Skeletal muscle tissue (tissue), 4 donors: ENCODE data around the gene GABARAPL2. TPM values are rescaled to one million over a fixed set of nuclear protein-coding genes. Genes with fewer than 3 reads are reported as not detected.
"Not testable (repeated sequence)": the region's sequence is repeated elsewhere in the genome, so short reads cannot be mapped to it uniquely, and the experiment has no call there.

Source experiments
- H3K27ac ChIP-seq: one replicate; pipeline ENCODE4 v1.7.0; 2013; ENCODE audit warnings: mild to moderate bottlenecking, low read depth, low read length, inconsistent platforms
- H3K27me3 ChIP-seq, 3 donors: one replicate each; pipeline ENCODE4 v1.7.0; 2013; ENCODE audit warnings: low read length in 3 of 3; ENCODE audit not compliant: control insufficient read depth in 3 of 3, insufficient read depth in 3 of 3
- H3K36me3 ChIP-seq, 3 donors: one replicate each; pipeline ENCODE4 v1.7.0; 2013; ENCODE audit warnings: low read length in 3 of 3; ENCODE audit not compliant: control insufficient read depth in 3 of 3, insufficient read depth in 3 of 3
- H3K4me1 ChIP-seq, 3 donors: one replicate each; pipeline ENCODE4 v1.7.0; 2013; ENCODE audit warnings: low read length in 3 of 3, mild to moderate bottlenecking in 3 of 3; ENCODE audit not compliant: control insufficient read depth in 3 of 3, insufficient read depth in 3 of 3
- H3K4me3 ChIP-seq, 3 donors: one replicate each; pipeline ENCODE4 v1.7.0; 2013; ENCODE audit warnings: low read length in 3 of 3
- H3K9ac ChIP-seq, 3 donors: one replicate each; pipeline ENCODE4 v1.7.0; 2013; ENCODE audit warnings: low read length in 3 of 3, mild to moderate bottlenecking in 3 of 3, moderate library complexity in 2 of 3, low read depth in 1 of 3
- H3K9me3 ChIP-seq, 3 donors: one replicate each; pipeline ENCODE4 v1.7.0; 2013; ENCODE audit warnings: low read length in 3 of 3; ENCODE audit not compliant: control insufficient read depth in 3 of 3
- total RNA-seq: library from RNA; depleted of rRNA; stranded (reverse); fragments of >200 nt; gene quantifications from one replicate; pipeline ENCODE4 v1.2.3, GENCODE V29; 2014
- donor health status: Osteomylitis.

Gene GABARAPL2
- total RNA-seq, 1 donor from 2014 or later: 67.8 TPM

DNA sequence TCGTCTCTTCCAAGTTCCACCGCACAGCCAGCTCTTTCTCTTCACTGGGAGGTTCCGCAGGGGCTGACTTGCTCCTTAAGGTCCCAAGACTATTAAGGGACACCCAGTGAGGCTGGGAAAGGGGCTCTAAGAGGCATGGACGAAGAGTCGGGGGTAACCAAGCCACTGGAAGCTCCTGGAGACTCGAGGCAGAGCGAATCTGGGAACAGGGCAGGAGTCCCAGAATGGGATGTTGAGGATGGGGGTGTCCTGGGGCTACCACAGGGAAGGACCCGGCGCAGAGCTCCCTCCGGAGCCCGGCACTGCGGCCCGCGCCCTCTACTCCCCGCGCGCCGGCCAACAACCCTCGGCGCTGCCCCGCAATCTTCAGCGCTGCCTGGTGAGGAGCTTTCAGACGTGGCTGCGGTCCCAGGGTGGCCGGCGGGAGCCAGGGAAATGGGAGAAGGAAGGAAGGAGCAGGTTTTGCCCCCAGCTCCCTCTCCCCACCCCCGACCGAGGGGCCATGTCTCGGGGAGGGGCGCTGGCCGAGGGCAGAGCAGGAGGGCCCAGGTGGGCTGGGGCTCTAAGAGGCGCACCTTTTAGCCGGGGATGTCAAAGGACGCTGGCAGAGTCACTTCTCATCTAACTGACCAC, 30.9 kb upstream of the GABARAPL2 start:
- Histone ChIP-seq H3K27me3 (no peaks in the 10 kb centered on the region), H3K4me1 (no peaks in the 10 kb centered on the region), H3K27ac (no peak overlapping the region), H3K4me3 (no peak overlapping the region), H3K9me3 (no peaks in the 10 kb centered on the region), H3K36me3 (peaks cover 0 to 2% (median 0%) of the 10 kb centered on the region in 3 donors), H3K9ac (no peak overlapping the region)

DNA sequence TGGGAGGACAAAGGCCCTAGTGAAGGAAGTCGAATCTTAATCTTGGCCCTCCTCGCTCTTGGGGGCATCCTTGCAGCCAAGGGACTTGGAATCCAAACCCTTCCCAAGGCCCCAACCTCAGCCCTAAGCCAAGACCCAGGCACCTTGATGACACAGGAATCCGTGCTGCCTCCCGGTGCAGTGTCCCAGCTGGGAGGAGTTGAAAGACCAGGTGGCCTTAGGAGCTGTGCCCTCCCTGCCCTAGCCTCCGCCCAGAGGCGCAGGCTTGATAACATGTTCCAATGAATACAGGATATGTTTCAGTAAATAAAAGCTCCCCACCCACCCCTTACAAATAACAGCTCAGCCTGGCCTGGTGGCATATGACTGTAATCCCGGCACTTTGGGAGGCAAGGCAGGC, 30.3 kb upstream of the GABARAPL2 start, which contains the start of gene CHST5:
TSS of gene CHST5 (minus strand) at position 208 of the 400 bp plus-strand sequence. CDS start 5,724 bp downstream, outside the sequence.
- Histone ChIP-seq H3K9ac (no peak within 1 kb of the TSS), H3K9me3 (no peaks in the 10 kb centered on the region), H3K4me3 (no peak within 1 kb of the TSS), H3K36me3 (peaks cover 0 to 2% (median 0%) of the 10 kb centered on the region in 3 donors), H3K4me1 (no peaks in the 10 kb centered on the region), H3K27ac (no peak within 1 kb of the TSS), H3K27me3 (no peaks in the 10 kb centered on the region)

DNA sequence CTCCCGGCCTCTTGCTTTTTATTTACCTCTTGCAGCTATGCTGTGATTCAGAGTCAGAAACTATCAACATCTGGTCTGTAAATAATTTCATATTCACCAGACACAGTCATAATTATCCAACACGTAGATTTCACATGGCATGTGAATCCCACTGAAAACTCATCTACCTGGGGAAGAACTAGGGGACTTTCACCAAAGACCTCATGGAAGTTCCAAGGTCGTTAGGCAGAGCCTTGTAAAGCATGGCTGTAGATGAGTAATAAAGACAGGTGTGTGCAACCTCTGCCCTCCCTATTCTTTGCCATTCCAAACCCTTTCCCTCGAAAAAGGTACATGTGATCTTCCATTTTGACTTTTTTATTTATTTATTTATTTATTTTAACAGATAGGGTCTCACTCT, 28.4 kb upstream of the GABARAPL2 start:
- Histone ChIP-seq H3K36me3 (no peaks in the 10 kb centered on the region), H3K4me3 (no peak overlapping the region), H3K4me1 (no peaks in the 10 kb centered on the region), H3K27me3 (no peaks in the 10 kb centered on the region), H3K9me3 (no peaks in the 10 kb centered on the region), H3K9ac (no peak overlapping the region), H3K27ac (no peak overlapping the region)

DNA sequence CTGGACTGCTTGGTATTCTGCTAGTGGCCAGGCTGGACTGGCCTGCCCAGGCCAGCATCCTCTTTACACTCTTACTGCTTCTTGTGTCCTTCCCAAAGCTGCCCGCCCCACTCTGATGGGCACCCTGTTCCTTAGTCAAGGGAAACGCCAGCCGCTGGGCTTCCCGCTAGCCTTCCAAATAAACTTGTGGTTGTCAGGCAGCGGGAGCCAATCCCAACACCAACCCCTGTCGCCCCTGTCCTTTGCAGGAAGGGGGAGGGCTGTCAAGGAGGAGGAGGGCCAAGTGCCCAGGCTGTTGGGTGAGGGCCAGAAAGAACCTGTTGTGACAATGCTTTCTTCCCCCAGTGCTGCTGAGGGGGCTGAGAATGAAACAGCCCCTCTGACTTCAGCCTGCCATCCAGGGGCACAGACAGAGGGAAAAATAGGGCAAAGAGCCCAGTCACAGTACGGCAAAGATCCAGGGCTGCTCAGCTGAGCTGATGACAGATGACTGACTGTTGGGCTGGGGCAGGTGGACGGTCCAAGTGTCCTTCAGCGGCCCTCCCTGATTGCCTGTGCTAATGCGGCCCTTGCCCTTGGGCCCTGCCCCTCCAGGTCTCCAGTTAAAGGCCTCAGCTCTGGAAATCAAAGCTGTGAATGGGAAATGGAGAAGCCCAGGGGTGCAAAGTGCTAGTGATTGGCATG, 27.2 kb upstream of the GABARAPL2 start:
- H3K4me1 ChIP-seq, H3K9me3 ChIP-seq, H3K27me3 ChIP-seq, H3K36me3 ChIP-seq, H3K9ac ChIP-seq, H3K4me3 ChIP-seq, H3K27ac ChIP-seq: not testable (repeated sequence)

DNA sequence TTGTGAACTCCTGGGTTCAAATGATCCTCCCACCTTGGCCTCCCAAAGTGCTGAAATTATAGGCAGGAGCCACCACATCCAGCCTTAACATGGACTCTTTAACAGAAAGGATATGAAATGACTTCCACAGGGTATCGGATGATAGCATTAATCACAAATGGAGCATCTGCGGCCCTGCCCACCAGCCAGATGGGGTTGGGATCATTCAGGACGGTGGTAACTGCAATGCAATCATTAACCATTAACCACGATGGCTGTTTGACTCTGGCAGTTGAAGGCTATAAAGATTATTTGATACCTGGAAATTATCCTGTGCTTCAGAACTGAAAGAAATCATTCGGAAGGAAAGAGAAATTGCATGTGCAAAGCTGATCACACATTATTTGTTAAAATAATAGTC, 24.9 kb upstream of the GABARAPL2 start:
- Histone ChIP-seq H3K36me3 (peaks cover 0 to 8% (median 3%) of the 10 kb centered on the region in 3 donors), H3K4me1 (no peaks in the 10 kb centered on the region), H3K27me3 (no peaks in the 10 kb centered on the region), H3K27ac (no peak overlapping the region), H3K9me3 (no peaks in the 10 kb centered on the region), H3K9ac (no peak overlapping the region), H3K4me3 (no peak overlapping the region)

DNA sequence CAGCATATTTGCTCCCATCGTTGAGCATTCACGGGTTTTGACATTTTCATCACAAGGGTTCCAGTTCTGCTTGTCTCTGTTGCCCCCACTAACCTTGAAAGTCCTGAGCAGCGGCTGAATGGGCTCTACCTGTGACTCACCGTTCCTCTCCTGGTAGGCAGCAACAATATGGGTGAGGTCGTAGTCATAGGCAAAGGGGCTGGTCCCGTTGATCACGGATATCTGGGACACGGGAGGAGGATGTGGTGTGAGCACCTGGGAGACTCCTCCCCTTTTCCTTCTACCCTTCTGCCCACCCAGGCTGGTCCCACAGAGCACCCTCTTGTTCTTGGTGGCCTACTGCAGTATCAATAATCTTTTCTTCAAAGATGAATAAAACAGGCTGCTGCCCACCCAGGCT, 23.7 kb upstream of the GABARAPL2 start:
- H3K36me3 ChIP-seq, H3K9me3 ChIP-seq, H3K27me3 ChIP-seq, H3K27ac ChIP-seq, H3K9ac ChIP-seq, H3K4me3 ChIP-seq, H3K4me1 ChIP-seq: not testable (repeated sequence)

DNA sequence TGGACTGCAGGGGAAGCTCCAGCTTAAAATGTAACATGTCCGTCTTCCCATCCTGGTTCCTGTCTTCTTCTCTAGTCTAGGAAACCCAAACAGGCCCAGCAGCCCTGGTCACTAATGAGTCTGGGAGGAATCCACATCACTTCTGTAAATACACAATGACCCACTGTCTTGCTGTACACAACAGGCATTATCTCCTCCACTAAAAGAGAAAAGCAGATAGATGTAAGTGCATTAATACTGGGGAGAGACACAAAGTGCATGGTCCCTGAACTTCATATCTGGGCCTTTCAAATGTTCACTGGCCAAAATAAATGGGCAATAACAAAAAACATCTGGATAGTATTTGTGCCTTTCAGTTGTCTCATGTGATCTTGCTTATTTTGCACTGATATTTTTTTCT, 20.3 kb upstream of the GABARAPL2 start:
- H3K36me3 ChIP-seq, H3K9ac ChIP-seq, H3K9me3 ChIP-seq, H3K4me1 ChIP-seq, H3K27me3 ChIP-seq, H3K27ac ChIP-seq, H3K4me3 ChIP-seq: not testable (repeated sequence)

DNA sequence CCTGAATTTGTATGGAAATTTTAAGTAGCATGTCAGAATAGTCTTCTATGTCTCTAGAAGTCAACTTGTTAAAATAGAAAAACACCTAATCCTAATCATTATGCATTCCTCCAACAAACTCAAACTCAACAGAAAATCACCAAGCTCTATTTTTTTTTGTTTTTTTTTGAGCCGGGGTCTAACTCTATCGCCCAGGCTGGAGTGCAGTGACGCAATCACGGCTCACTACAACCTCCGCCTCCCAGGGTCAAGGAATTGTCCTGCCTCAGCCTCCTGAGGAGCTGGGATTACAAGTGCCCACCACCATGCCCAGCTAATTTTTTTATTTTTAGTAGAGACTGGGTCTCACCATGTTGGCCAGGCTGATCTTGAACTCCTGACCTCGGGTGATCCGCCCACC, 19.9 kb upstream of the GABARAPL2 start:
- no peaks in the 10 kb centered on the region for H3K9me3 ChIP-seq
- peaks cover 0 to 8% (median 3%) of the 10 kb centered on the region in 3 donors for H3K36me3 ChIP-seq
- no peak overlapping the region for H3K27ac ChIP-seq
- no peak overlapping the region for H3K9ac ChIP-seq
- no peaks in the 10 kb centered on the region for H3K4me1 ChIP-seq
- no peaks in the 10 kb centered on the region for H3K27me3 ChIP-seq
- H3K4me3 ChIP-seq: no peak overlapping the region

DNA sequence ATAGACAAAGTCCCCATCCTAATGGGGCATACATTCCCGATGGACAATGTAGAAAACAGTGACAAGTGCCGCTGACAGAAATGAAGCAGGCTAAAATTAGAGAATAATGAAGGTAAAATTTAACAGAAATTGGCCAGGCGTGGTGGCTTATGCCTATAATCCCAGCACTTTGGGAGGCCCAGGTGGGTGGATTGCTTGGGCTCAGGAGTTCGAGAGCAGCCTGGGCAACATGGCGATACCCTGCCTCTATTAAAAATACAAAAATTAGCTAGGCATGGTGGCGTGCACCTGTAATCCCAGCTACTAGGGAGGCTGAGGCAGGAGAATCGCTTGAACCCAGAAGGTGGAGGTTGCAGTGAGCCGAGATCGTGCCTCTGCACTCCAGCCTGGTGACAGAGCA, 17.7 kb upstream of the GABARAPL2 start:
- not testable (repeated sequence) for H3K27me3 ChIP-seq, H3K27ac ChIP-seq, H3K4me3 ChIP-seq, H3K9me3 ChIP-seq, H3K9ac ChIP-seq, H3K4me1 ChIP-seq, H3K36me3 ChIP-seq

DNA sequence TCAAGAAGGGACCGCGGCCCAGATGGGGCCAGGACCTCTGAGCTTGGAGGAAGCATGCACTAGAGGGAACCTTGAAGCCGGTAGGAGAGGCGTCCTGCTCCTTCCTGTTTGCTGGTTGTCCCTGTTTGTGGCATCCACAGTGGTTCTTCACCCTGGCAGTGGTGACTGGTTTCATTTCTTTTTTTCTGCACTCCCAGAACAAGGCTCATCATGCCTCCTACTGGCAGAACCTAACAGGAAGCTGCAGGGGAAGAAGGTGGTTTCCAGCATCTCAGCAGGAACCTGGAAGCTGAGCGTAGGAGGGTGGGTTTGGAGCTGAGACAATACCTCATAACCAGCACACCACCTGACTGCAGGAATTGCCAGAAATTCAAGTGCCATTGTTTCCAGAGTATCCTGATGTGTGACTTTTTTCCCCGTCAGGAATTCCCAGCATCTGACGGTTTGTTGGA, 15.9 kb upstream of the GABARAPL2 start:
- Histone ChIP-seq H3K4me1 (peaks cover 2 to 5% (median 3%) of the 10 kb centered on the region in 3 donors), H3K9me3 (no peaks in the 10 kb centered on the region), H3K4me3 (no peak overlapping the region), H3K27ac (peak overlapping the region; percentile 69), H3K27me3 (no peaks in the 10 kb centered on the region), H3K9ac (no peak overlapping the region), H3K36me3 (no peaks in the 10 kb centered on the region)
